ENCODE data around the gene STK38L. TPM values are rescaled to one million over a fixed set of nuclear protein-coding genes. Genes with fewer than 3 reads are reported as not detected.
A peak's percentile ranks its signal among the peaks of the same experiment; 100 is the strongest.

The STK38L gene
- total and polyA plus RNA-seq, 2 of the 4 experiments (the other 2 are of a cell fraction), result 5.1 to 7.2 TPM

DNA sequence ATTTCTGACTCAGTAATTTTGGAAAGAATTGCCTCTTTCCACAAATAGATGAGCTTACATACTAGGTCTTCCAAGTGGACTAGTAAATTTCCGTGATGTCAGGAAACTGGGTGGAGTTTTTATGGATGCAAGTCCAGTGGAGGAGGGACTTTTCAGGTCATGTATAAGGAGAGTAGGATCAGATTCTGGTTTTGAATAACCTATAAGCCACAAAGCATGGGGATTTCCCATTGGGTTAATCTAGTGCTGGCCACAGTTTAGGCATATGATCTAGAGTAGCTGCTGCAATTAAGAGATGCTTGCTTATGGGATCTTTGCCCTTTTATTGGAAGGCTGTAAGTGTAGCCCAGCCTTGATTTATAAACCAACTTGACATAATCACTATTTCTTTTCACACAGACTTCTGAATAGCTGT is 33.8 kb downstream of the STK38L start:
- dilution Hi-C loops (cut with HindIII; ENCODE audit: low sequenced_read_pairs, unreplicated experiment) (no loop called here), intact Hi-C loops (cut with micrococcal nuclease) (no loop called here), in situ Hi-C loops (cut with MboI; ENCODE audit: low sequenced_read_pairs) (no loop called here)
- Histone ChIP-seq H2BK120ac (ENCODE audit: low read depth, low read length) (no peak overlapping the region), H3K56ac (ENCODE audit: extremely low read depth, insufficient read depth, low read length) (no peak overlapping the region), H3K27me3 (ENCODE audit: control insufficient read depth, insufficient read depth, low read length) (no peaks in the 10 kb centered on the region), H3K23ac (ENCODE audit: low read depth, low read length) (no peak overlapping the region), H2BK15ac (ENCODE audit: low read depth, low read length) (no peak overlapping the region), H3K14ac (replicated peaks; ENCODE audit: low read depth, low read length) (no peak overlapping the region), H3K9ac (ENCODE audit: low read depth, low read length) (no peak overlapping the region), H2BK20ac (ENCODE audit: low read depth, low read length) (no peak overlapping the region), H4K20me1 (ENCODE audit: insufficient read depth, low read length) (no peaks in the 10 kb centered on the region; the same call in 1 of the 2 replicates), H3K4me3 (ENCODE audit: insufficient read depth, low read depth, low read length) (no peak overlapping the region), H3K4me2 (ENCODE audit: low read depth, low read length) (no peak overlapping the region; the same call in 1 of the 2 replicates), H4K8ac (ENCODE audit: low read depth in 2 of 2, low read length in 2 of 2) (no peak overlapping the region), H2BK5ac (ENCODE audit: low read depth, low read length, poor library complexity, severe bottlenecking) (no peak overlapping the region), H3K79me1 (ENCODE audit: low read depth in 1 of 2, low read length in 2 of 2) (peaks cover 9 to 38% of the 10 kb centered on the region in 2 experiments), H4K91ac (ENCODE audit: insufficient read depth, low read depth, low read length) (no peak overlapping the region), H3K18ac (ENCODE audit: low read depth, low read length) (no peak overlapping the region), H2AK5ac (ENCODE audit: low read depth, low read length) (no peak overlapping the region), H3K4me1 (ENCODE audit: control insufficient read depth, insufficient read depth, low read length) (peaks cover 10% of the 10 kb centered on the region), H3K9me1 (ENCODE audit: insufficient read depth, low read length) (peaks cover 6% of the 10 kb centered on the region; the same call in 1 of the 2 replicates), H3K9me3 (ENCODE audit: control insufficient read depth, insufficient read depth, low read length) (no peaks in the 10 kb centered on the region), H3K4ac (ENCODE audit: low read depth, low read length) (no peak overlapping the region), H2AK9ac (replicated peaks; ENCODE audit: low read depth, low read length, poor library complexity) (no peak overlapping the region), H3K36me3 (ENCODE audit: control insufficient read depth, insufficient read depth, low read length) (peaks cover 1% of the 10 kb centered on the region; the same call in 1 of the 2 replicates), H4K5ac (ENCODE audit: low read depth, low read length) (no peak overlapping the region), H3K27ac (ENCODE audit: insufficient read depth, low read length) (no peak overlapping the region), H2AFZ (replicated peaks; ENCODE audit: low read length, poor library complexity) (no peak overlapping the region)
- no TSS peak for BruUV-seq (replicated peaks)
- TF ChIP-seq FOS (IDR thresholded peaks at IDR 0.05; ENCODE audit: low read depth, low read length) (no peak), MAFK (IDR thresholded peaks at IDR 0.05; ENCODE audit: low read depth, low read length) (0 out of 2 replicates have a peak, but pooled peaks have one; percentile 11)
- no CpG with 5 or more reads among the region's 1 CpG for WGBS, 2 experiments (ENCODE audit: extremely low coverage in 2 of 2, insufficient read length in 1 of 2)
- DNase-seq, result peak; percentile 97
- ChIA-PET POLR2A (ENCODE audit: unreplicated experiment) (no interaction called here), CTCF (interaction anchor here (0.5 kb wide), 1 partner anchor 9 kb away, joined by 3 read pairs; no protein-coding TSS in a partner anchor)
- ATAC-seq (ENCODE audit: low read depth), result peak; percentile 72

Data from IMR-90 (cell line).